Measurements from ENCODE around the gene RGS7.
"Not testable (repeated sequence)": the region's sequence is repeated elsewhere in the genome, so short reads cannot be mapped to it uniquely, and the experiment has no call there.

The RGS7 gene

DNA sequence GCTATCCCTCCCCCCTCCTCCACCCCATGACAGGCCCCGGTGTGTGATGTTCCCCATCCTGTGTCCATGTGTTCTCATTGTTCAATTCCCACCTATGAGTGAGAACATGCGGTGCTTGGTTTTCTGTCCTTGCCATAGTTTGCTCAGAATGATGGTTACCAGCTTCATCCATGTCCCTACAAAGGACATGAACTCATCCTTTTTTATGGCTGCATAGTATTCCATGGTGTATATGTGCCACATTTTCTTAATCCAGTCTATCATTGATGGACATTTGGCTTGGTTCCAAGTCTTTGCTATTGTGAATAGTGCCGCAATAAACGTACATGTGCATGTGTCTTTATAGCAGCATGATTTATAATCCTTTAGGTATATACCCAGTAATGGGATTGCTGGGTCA is 461.6 kb downstream of the RGS7 start:
- not testable (repeated sequence) for DNase-seq

DNA sequence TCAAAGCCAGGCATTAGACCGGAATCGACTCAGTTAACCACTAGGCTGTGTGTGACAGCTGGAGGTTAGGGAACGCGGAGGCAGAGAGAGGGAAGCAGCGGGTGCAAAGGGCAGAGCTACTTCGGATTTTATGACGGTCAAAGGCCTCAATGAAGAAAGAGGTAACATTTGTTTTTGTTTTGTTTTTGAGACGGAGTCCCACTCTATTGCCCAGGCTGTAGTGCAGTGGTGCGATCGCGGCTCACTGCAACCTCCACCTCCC is 468.3 kb downstream of the RGS7 start:
- DNase-seq = no peak

DNA sequence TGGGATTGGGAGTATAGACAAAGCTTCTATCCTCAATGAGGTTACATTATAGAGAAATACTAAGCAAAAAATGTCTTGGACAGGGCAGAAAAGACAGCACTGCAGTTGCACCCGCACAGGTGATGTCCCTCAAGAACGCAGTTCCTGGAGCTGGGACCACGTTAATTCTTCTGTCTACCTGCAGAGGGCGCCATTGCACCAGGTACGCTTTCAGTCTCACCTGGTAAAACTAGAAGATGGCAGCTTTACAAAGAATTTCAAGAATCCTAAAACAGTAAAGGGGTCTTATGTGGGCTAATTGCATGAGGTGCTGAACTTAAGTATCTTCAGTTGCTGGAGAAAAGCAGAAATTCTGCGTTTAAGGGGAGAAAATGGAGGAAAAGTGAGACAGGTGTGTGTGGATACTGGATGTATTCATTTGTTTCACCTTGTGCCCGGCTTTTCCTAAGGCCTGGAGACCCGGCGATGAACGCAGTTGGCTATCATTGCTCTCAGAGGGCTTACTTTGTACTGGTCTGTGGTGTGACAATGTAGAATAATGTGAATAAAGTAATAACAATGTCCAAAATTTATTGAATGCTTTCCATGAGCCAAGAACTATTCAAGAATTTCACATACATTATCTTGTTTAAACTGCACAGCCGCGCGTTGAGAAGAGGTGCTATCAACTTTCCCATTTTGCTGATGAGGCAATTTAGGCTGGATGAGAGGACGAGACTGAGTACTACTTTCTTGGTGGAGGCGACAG is 468.8 kb downstream of the RGS7 start:
- DNase-seq = peak; percentile 7 to 34

DNA sequence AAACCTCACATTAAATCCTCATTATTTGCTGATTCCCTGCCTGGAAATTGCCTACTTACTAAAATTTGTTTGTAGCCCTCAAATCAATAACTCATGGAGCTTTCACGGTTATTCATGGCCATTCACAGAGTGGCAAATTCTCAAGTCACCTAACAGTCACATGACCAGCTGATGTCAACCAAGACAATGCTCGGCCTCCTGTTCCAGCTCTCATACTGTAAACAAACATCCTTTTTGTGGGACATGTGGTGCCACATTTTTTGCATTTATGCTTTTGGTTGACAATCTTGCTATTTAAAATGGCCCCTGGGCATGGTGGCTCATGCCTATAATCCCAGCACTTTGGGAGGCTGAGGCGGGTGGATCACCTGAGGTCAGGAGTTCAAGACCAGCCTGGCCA is 473.5 kb downstream of the RGS7 start:
- DNase-seq = no peak

DNA sequence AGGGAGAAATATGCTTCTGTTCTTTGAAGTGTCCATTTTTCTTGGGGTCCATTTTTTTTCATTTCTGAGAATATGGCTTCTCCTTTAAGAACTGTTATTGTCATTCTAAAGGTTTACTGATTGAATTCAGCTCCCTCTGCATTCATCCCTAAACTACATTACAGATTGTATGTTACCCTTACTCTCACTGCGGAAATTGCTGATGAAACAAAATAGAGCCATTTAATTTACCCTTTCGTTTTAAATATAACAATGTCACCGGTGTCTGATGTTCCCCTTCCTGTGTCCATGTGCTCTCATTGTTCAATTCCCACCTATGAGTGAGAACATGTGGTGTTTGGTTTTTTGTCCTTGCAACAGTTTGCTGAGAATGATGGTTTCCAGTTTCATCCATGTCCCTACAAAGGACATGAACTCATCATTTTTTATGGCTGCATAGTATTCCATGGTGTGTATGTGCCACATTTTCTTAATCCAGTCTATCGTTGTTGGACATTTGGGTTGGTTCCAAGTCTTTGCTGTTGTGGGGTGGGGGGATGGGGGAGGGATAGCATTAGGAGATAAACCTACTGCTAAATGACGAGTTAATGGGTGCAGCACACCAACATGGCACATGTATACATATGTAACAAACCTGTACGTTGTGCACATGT is 474.2 kb downstream of the RGS7 start:
- DNase-seq = not testable (repeated sequence)

DNA sequence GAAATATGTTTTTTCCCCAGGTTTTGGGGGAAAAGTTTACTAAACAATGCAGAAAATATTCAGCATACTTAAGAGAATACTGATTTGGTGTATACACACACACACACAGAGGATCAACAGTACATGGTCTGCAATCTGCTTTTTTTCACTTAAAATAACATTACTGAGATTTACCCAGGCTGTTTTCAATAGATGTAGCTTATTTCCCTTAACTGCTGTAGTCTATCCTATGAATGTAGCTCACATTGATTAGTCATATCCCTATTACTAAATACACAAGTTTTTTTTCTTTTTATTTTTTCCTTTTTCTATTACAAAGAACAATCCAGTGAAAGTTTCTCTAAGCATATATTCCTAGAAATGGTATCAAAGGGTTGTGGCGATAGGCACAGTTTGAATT is 478.4 kb downstream of the RGS7 start:
- no peak for DNase-seq

DNA sequence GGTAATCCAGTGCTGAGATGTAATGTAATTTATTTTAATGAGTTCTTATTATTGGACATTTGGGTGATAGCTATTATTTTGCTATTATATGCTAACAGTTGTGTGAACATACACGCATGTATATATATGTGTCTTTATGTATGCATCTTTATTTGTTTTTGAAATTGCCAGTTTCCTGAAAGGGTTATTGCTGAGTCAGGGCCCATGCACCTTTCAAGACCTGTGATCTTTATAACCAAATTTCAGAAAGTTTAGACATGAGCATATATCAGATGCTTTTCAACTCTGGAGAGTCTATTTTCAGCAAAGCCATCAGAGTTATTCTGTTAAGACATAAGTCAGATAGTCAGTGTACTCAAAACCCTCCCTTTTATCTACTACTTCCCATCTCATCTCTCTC is 479.4 kb downstream of the RGS7 start:
- DNase-seq = no peak

DNA sequence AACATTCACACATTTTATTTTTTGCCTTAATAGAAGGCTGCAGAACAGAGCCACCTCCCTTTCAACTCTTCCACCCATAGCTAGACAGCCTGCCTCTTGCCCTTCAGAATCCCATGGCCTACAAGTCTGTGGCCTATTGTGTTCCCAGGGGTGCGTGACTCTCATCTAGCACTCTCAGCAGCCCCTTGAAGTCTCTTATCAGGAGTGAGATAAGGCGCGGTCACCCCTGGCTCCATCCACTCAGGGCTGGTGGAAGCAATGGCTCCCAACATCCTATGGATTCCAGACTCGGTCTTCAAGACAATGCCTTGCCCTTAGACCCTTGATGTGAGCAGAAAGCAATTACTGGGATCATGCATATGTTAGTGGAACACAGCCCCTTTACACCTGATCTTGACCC is 480.9 kb downstream of the RGS7 start:
- DNase-seq = no peak

DNA sequence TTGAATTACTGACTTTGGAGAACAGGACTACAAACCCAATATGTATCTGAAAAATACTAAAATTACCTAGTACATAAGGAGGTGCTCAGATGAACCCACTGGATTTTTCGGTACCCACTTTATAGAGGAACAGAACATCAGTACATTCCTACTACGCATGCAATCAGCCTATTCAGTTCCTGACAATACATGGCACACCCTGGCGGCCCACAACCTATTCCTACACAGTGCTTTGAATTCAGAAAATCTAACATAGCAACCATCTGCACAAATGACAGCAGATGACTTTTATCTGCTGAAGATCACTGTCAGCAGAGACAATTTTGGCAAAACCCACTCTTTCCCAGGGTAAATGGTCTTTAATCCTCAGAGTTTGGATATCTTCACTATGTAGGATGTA is 487.9 kb downstream of the RGS7 start:
- no peak for DNase-seq

DNA sequence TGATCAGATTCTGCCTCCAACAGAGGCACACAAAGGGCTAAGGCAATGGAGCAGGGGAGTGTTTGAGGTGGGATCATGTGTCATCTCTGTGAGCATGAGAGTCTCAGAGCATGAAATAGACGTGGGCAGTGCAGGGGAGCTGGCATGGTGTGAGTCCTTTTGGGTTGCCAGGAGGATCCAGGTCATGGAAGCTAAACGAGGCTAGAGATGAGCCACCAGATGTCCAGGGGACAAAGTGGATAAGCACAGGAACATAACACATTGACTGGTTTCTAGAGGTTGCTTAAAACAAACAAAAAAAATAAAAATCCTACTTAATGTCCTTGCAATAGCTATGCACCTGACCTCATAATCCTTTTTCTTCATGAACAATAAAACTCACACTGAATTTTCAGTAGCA is 490.3 kb downstream of the RGS7 start:
- no peak for DNase-seq

DNA sequence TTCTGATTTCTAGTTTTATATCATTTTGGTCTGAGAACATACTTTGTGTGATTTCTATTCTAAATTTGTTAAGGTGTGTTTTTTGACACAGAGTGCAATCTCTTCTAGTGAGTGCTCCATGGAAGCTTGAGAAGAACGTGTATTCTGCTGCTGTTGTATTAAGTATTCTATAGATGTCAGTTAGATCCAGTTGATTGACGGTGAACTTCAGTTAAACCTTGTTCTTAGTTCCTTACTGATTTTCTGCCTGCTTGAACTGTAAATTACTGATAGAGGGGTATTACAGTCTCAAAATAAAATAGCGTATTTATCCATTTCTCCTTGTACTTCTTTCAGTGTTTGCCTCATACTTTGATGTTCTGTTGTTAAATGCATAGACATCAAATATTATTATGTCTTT is 497.0 kb downstream of the RGS7 start:
- DNase-seq = no peak

DNA sequence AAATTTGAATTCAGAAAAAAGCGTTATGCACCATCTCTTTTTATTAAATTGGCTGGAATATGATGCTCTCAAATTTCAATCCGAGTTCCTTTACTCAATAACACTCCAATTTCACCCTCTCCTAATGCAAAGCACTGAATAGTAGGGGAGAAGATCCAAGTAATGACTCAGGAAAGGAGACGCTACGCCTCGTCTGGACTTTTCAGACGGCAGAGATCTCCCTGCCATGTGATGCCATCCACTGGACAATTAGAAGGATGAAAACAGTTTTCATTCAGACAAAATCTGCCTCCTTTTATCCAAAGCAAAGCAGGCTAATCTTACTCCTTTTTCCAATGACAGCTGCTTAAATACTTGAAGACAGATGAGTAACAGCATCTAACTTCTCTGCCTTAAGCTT is 502.6 kb downstream of the RGS7 start:
- no peak for DNase-seq

DNA sequence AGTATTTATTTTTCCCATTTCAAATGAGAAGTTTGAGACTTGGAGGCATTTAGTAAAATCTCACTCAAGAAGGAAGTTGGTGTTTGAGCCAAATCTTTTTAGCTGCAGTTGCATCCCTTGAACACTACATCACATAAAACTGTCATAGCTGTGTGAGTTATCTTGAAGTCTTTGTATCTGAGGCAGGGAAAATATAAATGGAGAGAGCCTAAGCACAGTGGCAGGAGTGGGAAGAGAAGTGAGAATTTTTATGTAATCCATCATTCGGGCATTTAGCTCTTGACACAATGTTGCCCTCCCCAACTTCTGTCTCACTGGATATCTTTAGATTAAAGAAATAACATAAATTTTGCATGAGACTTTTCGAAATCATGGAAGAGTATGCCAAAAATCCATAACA is 509.7 kb downstream of the RGS7 start:
- DNase-seq = no peak

DNA sequence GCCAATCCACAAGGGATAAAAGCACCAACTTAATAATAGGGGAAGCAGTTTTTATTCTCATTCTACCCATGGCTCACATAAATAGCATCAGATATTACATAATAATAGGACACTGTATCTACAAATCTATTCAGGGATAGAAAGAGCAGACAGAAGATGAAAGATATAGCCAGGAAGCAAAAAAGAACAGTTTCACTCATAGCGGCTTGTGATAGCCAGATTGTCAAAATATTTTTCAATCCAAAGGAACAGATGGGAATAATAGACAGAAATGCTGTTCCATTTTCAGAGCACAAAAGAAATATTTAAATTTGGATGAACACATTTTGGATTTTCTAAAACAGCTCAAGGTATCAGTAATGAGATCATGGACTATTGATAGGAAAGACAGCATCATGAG is 512.5 kb downstream of the RGS7 start:
- DNase-seq = no peak

DNA sequence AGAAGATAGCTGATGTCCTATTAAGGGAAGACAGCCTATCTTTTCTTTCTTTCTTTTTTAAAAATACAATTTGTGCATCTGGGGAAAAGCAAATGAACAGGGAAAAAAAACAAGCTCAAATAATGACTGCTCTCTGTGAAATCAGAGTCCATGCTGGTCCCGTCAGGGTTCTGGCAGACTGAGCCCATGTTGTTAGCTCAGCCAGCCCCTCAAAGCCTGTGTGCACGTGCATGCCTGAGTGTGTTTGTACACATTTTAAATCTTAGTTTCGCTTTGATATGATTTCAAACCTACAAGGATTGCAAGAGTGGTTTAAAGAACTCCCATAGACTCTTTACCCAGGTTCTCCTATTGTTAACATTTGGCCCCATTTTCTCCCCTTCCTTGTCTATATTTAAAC is 513.2 kb downstream of the RGS7 start:
- DNase-seq = no peak

DNA sequence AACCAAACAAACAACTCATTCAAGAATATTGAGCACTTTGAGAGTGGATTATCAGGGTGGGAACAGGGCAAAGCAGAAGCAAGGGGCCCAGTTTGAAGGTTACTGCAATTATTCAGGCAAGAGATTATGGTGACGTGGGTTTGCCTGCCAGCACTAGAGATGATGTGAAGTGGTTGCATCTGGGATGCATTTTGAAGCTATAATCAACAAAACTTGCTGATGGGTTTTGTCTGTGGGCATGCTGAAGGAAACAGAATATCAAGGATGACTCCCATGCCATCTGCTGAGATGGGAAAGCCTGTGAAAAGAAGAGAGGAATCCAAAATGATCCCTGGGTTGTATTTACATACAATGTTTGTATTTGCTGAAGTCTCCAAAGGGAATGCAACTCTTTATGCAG is 520.7 kb downstream of the RGS7 start:
- DNase-seq = no peak

DNA sequence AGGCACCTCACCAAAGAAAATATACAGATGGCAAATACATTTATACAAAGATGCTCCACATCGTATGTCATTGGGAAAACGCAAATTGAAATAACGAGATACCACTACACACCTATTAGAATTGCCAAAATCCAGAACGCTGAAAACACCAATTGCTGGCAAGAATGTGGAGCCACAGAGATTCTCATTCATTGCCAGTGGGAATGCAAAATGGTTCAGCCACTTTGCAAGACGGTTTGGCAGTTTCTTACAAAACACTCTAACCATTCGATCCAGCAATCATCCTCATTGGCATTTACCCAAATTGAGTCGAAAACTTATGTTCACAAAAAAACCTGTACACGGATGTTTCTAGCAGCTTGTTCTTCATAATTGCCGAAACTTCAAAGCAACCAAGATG is 521.7 kb downstream of the RGS7 start:
- no peak for DNase-seq

DNA sequence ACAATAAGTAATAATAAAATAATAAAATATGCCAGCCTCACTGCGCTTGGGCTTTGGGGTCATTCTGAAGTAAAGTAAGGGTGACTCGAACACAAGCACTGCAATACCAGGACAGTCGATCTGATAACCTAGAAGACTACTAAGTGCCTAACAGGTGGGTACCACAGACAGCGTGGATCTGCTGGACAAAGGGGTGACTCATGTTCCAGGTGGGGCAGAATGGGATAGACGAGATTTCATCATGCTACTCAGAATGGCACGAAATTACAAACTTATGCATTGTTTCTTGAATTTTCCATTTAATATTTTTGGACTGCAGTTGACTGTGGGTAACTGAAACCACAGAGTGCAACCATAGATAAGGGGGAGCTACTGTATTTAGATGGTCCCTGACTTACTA is 523.9 kb downstream of the RGS7 start:
- no peak for DNase-seq

DNA sequence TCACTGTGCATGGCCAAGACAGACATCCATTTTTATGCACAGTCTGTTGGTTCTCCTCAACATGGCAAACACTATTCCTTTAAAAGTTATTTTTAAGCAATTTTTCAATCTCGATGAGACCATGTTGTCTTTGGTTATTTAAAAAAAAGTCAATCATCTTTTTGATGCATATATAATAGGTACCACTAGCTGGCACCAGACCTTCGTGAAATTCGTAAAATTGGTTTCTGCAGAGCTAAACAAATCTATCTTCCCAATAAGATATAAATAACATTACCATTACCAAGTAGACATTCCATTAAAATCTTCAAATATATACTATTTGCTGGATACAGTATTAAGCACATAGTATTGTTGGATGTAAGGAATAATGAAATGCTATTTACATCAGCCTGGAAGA is 525.1 kb downstream of the RGS7 start:
- no peak for DNase-seq

DNA sequence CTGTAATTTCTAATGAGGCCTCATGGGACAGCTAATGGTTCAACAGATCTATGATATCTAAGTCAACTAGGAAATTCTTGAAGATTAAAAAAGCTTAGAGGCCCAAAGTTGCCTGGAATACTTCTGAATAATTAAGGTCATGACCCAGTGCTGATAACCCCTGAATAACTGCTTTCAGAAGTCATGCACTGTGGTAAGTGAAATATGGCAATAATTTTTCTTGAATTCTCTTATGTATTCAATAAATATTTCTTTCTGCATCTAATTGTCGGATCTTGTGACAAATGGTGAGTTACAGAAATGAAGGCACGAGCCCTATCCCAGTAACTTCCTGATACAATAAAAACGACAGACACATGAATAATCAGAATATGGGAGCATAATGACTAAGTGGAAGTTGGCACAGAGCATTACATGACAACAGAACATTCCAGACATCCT is 525.8 kb downstream of the RGS7 start:
- no peak for DNase-seq

DNA sequence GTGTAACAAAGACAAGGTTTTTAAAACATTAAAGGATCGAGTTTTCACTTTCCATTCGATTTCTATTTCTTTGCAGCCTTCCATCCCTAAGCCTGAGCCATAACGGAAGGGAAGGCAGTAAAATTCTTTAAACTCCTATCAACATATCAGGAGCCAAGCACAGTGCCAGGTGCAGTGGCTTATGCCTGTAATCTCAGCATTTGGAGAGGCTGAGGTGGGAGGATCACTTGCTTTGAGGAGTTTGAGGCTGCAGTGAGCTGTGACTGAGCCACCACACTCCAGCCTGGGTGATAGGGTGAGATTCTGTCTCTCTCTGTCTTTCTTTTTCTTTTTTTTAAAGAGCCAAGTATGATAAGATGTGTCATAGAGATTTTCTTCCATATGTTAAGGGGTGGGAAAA is 527.5 kb downstream of the RGS7 start:
- no peak for DNase-seq

DNA sequence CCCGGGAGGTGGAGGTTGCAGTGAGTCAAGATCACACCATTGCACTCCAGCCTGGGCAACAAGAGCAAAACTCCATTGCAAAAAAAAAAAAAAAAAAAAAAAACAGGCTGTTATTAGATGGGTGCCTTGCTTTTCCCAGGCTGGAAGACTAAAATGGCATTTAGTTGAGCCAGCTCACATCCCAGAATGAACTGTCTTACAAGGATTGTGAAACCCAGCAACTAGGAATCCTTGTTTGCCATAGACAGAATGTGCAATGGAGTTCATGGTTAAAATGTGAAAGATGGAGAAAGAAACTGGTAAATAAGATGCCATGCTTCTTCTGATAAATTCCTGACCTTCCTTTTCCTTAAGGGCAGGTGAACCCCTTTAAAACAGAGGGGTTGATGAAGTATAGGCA is 529.2 kb downstream of the RGS7 start:
- no peak for DNase-seq

DNA sequence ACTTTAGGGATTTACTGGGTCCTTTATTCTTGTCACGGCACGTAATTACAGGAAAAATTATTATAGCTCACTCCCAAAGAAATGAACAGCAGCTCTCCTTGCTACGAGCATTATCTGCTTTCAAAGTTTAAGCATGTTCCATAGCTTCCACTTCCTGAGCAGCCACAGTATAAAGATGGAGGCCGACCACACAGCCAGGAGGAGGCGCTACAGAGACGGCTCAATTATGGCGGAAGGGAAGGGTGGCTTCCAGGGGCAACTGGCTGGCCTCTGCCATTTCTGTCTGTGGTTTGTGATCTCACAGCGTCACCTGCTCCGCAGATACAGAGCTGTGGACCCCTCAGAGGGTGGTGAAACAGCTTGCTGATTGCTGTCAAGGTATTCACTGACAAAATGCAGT is 532.8 kb downstream of the RGS7 start:
- DNase-seq = no peak

DNA sequence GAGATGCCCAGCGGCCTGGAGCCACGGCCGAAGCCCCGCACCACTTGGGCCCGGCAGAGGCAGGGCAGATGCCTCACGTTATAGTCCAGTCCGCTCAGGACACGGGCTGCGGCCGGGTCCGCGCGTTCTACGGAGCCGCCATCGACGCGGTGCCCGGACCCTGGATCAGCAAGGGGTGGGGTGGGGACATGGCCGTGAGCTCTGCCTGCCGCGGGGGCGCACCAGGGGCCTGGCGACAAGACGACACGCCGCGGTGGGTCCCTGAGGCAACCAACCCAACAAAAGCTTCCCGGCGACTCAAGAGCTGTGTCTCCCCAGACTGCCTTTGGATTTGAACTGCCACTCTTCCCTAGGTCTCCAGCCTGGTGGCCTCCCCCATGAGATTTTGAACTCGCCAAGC is 533.6 kb downstream of the RGS7 start:
- no peak for DNase-seq

DNA sequence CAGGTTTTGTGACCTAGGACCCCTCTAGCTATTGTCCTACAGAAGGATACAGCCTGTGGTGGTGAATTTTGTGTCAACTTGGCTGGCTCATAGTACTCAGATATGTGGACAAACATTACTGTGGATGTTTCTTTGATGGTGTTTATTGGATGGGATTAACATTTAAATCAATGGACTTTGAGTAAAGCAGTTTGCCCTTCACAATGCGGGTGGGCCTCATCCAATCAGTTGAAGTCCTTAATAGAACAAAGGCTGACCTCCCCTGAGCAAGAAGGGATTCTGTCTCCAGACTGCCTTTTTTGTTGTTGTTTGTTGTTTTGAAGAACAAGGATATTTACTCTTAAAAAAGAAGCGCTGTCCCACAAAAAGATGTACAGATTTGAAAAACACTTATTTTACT is 535.1 kb downstream of the RGS7 start:
- no peak for DNase-seq
